HG02970 (cell line): ENCODE results near the gene CIZ1.

ENCODE experiments used
- ATAC-seq: cut with Tn5 transposase; IDR thresholded peaks from one replicate; pipeline ENCODE4 v1.9.1; 2021; ENCODE audit warnings: mild to moderate bottlenecking, moderate library complexity, moderate number of reproducible peaks; ENCODE audit not compliant: unreplicated experiment, low FRiP score

CIZ1 gene

DNA sequence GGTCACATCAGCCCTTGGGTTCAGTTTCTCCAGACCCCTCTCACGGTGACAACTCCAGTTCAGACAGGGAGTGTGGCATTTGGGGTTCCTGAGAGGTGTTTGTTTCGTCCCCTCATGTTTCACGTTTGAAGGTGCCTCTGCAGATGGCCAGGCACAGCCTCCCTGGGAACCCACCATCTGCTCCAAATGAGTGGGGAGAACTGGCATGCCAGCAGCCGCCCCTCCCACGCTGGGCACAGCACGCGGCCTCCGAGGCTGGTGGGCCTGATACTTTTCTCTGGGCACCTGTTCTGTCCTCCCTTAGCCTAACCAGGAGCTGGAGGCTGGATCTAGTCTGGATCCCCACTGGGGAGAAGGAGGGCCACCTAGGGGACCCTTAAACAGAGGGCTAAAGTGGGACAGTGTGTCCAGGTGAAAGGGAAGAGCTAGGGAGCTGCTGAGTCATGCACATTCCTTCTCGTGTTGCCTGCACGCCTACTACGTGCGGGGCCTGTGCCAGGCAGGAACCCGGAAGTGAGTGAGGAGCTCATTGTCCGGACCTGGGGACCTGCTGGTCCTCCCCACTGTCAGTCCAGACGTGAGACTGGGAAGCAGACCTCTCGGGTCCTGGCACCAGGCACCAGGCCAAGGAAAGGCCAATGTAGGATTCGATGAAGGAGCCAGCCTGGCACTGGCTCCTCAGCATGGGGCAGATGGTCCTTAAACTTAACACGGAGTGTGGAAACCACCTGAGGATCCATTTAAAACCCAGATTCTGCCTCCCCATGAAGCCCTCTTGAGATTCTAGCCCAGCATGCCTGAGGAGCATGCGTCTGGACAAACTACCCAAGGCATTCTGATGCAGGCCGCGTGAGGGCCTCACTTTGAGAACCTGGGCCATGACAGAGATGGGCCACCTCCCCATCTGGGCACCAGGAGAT is 23.5 kb upstream of the CIZ1 start:
- ATAC-seq, result no peak

- ATAC-seq, result no peak
These were observed 22.6 kb upstream of the CIZ1 start for GRCh38 chr9:128213746-128214497.

- ATAC-seq, result no peak
These were observed 20.6 kb upstream of the CIZ1 start for GRCh38 chr9:128211981-128212281.

DNA sequence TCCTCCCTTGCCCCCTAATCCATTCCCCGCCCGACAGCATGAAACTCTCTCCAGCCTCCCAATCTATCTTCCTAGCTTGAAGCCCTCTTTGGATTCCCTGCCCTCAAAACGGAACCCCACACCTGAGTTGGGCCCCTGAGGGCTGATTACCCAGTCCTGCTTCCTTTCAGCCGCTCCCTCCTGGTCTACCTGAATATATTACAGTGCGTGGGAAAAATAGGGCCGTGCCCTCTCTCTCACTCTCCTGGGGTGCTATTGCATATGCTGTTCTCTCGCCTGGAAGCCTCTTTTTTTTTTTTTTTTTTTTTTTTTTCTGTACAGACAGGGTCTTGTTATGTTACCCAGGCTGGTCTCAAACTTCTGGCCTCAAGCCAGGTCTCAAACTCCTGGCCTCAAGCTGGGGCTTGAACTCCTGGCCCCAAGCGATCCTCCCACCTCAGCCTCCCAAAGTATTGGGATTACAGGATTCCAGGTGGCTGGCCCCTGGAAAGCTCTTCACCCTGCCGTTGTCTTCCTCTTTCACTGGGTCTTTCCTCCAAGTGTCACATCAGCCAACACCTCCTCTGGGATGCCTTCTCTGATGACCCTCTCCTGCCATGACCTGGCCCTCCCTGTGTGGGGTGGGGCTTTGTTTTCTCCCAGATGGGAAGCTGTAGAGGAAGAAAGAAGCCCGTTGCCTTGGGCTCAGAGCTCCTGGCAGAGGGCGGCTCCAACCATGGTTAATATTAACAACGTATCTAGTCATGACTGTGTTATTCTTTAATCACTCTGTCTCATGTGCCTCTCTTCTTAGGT is 20.0 kb upstream of the CIZ1 start:
- ATAC-seq, result no peak

DNA sequence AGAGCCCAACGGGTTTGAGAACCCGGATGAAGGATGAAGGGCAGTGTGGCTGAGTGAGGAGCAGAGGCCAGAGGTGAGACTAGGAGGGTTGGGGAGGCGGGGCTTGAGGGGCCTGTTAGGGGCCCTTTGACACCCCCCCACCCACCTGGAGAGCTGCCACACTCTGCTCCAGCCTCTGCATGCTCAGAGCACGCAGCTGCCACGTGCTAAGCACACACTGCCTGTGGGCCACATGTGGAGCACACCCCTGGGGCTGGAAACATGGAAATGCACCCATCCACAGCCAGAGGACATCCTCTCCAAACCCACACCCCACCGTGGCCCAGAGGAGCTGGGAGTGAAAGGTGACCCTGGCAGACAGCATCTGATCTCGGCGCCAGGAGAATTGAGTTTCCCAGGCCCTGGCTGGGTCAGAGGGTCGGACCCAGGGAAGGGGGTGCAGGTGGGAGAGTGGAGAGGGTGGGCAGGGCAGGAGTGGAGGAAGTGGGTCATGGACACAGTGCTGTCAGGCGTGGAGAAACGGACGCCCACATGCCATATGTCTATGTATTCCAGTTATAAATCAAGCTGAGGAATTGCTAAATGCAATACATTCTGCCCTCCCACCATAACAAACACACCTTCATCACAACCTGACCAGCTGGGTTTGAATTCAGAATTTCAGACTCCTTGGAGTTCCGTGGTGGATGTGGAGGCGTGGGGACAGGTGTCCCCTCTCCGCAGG is 17.7 kb upstream of the CIZ1 start:
- ATAC-seq, result no peak

GRCh38 chr9:128208386-128208785 is 17.0 kb upstream of the CIZ1 start:
- no peak for ATAC-seq

DNA sequence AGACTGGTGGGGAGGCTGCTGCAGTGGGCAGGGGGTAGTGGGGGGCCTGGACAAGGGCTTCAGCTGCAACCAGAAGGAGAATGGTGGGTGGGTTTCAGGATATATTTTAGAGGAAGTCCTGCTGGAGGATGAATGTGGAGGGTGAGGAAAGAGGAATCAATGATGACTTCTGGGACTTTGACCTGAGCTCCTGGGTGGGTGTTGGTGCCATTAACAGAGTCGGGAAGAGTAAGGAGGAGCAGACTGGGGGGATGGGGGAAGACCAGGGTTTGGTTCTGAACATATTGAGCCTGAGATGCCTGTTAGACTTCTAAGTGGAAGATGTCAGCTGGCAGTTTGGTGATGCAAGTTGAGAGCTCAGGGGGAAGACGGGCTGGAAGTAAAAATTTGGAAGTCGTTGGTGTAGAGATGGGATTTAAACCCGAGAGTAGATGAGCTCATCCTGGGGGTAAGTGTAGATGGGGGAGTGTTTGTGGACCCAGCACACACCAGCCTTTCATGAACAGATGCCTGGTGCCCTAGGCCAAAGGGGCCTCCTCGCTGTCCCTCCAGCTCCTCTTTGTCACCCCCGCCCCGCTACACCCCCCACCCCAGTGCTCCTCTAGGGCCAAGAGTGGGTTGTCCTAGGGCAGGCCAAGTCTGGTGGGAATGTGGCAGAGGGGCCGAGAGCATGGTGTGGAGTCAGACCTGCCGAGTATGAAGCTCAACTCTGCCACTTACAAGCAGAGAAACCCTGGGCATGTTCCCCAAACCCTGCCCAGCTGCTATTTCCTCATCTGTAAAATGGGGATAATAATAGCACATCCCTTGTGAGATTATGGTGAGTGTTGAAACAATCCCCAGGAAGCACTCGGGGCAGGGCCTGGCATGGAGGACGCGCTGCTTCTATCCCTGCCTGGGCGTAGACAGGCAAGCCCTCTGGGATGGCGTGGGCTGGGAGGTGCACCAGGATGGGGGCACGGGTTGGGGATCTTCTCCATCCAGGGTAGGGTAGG is 15.8 kb upstream of the CIZ1 start:
- no peak for ATAC-seq

- ATAC-seq, result no peak
These were observed 15.1 kb upstream of the CIZ1 start for GRCh38 chr9:128206484-128206883.

GRCh38 chr9:128205296-128205944 is 14.0 kb upstream of the CIZ1 start:
- ATAC-seq, result no peak

DNA sequence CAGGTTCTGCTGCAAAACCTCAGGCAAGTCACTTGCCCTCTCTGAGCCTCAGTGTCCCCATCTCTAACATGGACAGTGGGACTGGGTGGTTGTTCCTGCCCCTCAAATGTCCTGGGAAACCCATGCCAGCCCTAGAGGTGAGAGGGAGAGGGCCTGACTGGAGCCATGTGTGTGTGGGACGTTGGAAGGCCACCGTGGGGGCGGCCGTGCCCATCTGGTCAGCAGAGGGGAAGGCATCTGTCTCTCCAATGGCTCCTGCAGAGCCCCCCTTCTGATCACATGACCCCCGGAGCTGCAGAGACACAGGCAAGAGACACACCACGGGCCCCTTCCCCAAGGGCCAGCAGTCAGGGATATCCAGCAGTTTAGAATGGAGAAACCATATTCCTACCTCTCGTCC is 13.5 kb upstream of the CIZ1 start:
- no peak for ATAC-seq

DNA sequence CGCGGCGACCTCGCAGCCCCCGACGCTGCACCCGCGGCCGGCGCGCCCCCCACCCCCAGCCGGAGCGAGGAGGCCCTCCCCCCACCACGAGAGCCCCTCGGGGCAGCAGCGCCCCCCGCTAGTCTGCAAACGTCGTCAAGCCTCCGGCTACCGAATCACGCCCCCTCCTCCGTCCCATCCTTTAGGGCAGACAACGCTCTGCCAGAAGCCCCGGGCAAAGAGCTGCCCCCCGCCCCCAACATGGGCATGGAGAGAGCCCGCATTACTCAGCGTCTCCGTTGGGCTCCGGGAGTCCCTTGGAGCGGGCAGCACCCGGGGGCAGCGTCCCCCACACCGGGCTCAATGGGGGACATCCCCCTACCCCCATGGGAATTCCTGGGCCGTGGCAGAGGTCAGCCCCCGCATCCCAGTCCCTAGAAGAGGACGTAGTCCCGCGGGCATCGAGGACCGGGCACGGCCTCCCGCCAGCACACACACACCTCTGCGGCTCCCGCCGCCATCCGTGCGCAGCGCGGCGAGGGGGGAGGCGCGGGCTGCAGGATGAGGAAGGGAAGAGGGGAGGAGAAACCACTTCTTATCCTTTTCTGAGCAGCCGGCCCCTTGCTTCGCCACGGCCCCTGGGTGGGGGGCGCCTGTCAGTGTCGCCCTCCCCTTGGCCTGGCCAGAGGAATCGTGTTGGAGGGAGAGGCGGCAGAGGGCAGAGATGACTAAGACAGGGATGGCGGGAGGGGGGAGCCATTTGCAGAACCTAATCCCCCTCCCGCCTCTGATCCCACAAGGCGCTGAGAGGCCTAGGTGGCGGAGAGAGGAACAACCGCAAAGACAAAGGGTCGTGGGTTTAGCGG is 12.6 kb upstream of the CIZ1 start:
- no peak for ATAC-seq

DNA sequence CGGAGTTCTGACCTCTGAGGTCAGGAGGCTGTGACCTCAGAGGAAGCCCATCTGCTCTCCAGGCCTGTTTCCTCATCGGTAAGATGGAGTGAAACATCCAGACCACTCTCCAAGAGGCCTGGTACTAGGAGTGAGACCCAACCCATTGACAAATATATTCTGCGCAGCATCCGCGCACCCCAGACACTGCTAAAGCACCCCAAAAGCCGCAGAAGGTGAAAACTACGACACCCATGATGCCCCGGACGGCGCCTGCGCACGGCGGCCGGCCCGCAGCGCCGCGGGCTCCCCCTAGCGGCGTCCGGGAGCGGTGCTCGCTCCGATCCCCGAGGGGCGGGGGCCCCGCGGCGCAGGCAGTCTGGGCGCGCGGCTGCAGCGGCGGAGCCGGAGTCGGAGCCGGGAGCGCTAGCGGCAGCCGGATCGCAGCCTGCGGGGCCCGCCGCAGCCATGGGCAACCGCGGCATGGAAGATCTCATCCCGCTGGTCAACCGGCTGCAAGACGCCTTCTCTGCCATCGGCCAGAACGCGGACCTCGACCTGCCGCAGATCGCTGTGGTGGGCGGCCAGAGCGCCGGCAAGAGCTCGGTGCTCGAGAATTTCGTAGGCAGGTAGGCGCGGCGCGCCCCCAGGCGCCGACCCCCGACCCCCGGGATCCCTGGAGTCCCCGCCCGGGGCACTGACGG is 11.8 kb upstream of the CIZ1 start, which contains the start of gene DNM1:
DNM1 (plus strand) TSS at position 356 of the 683 bp plus-strand sequence; CDS start at position 448, 92 bp downstream.
- ATAC-seq, result no peak

DNA sequence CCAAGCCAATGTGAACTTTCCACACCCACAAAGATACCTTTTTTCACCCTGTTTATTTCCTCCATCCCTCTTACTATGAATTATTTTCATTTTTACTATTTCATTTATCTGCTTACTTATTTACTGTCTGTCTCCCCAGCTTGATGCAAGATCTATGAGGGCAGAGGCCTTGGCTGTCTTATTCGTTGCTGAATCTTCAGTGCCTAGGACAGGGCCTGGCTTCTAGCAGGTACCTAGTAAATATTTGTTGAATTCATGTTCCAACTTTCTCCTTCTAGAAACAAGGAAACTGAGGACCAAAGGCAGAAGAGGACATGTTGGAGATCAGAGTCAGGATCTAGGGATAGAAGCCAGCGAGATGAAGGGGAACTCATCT is 11.3 kb upstream of the CIZ1 start:
- no peak for ATAC-seq

DNA sequence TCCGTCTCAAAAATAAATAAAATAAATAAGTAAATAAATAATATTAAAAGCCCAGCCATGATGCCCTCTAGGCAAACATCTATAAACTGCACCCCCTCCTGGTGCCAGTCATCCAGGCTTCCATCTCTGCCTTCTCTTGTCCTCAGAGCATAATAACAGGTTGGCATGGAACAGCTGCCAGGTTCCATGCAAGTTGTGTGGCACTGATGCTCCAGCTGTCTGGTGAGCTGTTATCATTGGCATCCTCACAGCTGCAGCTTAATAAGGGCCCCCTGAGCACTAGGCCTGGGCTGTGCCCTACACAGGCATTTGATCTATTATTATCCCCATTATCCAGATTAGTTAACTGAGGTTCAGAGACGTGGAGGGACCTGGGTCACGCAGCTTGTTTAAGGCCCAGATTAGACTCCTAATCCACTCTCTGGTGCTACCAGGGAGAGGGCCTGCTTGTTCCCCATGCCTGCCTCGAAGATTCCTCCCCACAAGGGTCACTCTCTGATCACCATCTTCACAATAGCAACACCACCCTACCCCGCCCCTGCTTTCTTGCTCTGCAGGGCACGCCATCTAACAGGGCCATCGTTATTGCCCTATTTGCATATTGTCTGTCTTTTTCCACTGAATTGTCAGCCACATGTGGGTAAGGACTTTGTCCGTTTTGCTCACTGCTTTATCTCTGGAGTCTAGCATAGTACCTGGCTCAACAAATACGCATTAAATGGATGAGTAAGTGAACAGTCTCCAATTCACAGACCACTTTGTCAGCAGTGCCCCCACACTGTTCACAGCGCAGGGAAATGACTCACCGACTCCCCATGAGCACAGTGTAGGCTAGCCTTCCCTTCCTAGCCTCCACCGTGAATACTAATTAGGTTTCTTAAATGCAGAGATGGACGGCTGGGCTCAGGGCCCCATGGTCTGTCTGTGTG is 10.3 kb upstream of the CIZ1 start:
- ATAC-seq, result no peak

- ATAC-seq, result no peak
These were observed 2.2 kb upstream of the CIZ1 start for GRCh38 chr9:128193469-128194096.
